Activated CD4-positive, alpha-beta T cell treated with anti-CD3 and anti-CD28 coated beads, Interleukin-2, Interleukin-4, amounts not matched to agents 100 ng/mL and 50 ng/mL, durations not matched to agents 16 hours and 8 hours (primary cell): ENCODE results near the gene DISP2.

Source experiments
- DNase-seq: peaks from one replicate; pipeline ENCODE4 v3.0.0-alpha.2; 2020; ENCODE audit warnings: low spot score

The DISP2 gene

DNA sequence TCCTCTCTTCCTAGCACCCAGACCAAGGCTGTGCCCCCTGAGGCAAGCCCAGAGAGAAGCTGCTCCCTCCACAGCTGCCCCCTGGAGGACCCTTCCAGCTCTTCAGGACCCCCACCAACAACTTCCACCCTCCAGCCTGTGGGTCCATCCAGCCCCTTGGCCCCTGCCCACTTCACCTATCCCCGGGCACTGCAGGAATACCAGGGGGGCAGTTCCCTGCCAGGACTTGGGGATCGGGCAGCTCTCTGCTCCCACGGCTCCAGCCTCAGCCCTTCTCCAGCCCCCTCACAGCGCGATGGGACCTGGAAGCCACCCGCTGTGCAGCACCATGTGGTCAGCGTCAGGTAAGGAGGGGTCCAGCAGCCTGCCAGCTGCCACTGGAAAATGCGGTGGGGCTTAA is 5.6 kb downstream of the DISP2 start:
- DNase-seq, result no peak

DNA sequence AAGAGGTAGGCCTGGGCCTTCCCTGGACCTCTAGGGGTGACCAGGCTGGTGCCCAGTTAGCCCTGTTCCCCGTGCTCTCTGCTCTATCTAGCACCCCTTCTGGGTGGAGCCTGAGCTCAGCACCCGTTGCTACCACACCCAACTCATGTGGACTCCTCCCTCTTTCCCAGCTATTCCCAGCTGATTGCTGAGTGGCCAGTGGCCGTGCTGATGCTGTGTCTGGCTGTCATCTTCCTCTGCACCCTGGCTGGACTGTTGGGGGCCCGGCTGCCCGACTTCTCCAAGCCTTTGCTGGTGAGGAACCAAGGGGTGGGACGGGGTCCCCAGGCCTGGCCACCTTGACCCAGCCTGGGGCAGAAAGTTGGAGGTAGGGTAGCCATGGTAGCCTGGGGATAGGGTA is 6.2 kb downstream of the DISP2 start:
- DNase-seq, result no peak

DNA sequence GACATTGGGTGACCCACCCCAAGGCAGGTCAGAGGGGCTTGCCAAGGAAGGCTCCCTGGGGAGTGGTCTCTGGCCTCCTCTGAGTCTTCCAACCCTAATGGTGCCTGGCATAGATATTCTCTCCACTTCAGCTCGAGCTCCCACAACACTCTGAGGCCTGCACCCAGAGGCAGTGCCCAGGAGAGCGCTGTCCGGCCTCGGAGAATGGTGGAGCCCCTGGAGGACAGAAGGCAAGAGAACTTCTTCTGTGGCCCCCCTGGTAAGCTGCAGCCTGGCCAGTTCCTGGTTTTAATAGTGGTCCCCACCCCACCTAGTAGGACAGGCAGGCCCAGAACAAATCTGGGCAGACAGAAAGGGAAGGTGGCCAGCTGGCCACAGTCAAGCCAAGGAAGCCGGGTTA is 7.0 kb downstream of the DISP2 start:
- DNase-seq, result no peak

DNA sequence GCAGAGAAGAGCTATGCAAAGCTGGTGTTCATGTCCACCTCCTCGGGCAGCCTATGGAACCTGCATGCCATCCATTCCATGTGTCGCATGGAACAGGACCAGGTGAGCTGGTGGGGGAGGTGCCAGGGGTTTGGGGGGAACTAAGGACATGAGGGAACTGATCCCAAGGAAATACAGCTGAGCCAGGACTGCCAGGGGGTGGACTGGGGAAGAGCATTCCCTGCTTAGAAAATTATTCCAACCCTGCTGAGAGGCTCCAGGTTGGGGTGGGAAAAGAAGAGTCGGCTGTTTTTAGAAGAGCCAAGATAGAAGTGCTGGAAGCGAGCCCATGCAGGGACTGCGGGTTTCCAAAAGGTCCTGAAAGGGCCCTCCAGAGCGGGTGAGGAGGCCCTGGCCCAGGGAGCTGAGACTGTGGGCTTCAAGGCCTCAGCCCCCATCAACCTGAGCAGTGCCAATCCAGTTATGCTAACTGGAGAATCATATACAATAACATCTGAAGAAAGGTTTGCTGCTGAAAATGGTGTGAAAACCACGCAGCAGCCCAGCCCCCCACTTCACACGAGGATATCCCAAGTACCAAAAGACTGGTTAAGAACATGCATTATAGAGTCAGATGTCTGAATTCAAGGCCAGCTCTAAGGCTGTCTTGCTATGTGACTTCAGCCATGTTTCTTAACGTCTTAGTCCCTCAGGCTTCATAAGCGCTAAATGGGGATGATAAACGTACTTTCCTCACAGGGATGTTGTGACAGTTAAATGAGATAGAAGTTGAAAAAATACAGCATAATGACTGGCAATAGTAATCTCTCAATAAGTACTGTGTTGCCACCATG is 7.8 kb downstream of the DISP2 start:
- DNase-seq, result no peak

DNA sequence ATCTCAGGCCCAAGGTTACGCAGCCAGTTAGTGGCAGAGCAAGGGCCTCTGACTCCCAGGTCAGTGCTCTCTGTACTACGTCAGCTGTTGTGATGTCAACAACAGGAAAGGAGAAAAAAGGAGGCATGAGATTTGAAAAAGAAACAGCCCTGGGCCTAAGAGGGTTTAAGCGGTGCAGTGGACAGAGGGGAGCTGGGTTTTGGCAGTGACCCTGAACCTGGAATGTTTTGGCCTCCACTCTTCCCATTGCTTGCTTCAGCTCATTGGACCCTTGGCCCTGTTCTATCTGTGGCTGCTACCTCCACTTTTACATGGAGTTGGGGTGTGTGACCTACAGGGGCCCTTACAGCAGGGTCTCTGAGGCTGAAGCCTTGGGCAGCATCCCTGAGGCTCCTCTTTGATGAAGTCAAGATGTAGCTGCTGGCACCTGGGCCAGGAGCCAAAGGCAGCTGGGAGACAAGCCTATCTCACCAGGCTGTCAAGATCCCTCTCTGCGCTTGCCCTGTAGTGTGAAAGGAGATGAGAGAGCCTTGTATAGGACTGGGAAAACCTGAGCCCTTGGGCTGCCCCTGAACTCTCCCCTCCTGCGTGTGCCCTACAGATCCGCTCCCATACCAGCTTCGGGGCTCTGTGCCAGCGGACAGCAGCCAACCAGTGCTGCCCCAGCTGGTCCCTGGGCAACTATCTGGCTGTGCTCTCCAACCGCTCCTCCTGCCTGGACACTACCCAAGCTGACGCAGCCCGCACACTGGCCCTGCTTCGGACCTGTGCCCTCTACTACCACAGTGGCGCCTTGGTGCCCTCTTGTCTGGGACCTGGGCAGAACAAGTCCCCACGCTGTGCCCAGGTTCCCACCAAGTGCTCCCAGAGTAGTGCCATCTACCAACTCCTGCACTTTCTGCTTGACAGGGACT is 8.7 kb downstream of the DISP2 start:
- DNase-seq, result no peak

DNA sequence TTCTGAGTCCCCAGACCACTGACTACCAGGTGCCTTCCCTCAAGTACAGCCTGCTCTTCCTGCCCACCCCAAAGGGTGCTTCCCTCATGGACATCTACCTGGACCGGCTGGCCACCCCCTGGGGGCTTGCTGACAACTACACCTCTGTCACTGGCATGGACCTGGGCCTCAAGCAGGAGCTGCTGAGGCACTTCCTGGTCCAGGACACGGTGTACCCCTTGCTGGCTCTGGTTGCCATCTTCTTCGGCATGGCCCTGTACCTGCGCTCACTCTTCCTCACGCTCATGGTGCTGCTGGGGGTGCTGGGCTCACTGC is 9.3 kb downstream of the DISP2 start:
- no peak for DNase-seq

DNA sequence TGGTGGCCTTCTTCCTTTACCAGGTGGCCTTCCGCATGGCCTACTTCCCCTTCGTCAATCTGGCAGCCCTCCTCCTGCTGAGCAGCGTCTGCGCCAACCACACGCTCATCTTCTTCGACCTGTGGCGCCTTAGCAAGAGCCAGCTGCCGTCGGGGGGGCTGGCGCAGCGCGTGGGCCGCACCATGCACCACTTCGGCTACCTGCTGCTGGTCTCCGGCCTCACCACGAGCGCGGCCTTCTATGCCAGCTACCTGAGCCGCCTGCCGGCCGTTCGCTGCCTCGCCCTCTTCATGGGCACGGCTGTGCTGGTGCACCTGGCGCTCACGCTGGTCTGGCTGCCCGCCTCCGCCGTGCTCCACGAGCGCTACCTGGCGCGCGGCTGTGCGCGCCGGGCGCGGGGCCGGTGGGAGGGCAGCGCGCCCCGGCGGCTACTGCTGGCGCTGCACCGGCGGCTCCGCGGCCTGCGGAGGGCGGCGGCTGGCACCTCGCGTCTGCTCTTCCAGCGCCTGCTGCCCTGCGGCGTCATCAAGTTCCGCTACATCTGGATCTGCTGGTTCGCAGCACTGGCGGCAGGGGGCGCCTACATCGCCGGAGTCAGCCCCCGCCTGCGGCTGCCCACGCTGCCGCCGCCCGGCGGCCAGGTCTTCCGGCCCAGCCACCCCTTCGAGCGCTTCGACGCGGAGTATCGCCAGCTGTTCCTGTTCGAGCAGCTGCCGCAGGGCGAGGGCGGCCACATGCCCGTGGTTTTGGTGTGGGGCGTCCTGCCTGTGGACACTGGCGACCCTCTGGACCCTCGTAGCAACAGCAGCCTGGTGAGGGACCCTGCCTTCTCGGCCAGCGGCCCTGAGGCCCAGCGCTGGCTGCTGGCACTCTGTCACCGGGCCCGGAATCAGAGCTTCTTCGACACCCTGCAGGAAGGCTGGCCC is 9.9 kb downstream of the DISP2 start:
- DNase-seq, result peak; percentile 91

DNA sequence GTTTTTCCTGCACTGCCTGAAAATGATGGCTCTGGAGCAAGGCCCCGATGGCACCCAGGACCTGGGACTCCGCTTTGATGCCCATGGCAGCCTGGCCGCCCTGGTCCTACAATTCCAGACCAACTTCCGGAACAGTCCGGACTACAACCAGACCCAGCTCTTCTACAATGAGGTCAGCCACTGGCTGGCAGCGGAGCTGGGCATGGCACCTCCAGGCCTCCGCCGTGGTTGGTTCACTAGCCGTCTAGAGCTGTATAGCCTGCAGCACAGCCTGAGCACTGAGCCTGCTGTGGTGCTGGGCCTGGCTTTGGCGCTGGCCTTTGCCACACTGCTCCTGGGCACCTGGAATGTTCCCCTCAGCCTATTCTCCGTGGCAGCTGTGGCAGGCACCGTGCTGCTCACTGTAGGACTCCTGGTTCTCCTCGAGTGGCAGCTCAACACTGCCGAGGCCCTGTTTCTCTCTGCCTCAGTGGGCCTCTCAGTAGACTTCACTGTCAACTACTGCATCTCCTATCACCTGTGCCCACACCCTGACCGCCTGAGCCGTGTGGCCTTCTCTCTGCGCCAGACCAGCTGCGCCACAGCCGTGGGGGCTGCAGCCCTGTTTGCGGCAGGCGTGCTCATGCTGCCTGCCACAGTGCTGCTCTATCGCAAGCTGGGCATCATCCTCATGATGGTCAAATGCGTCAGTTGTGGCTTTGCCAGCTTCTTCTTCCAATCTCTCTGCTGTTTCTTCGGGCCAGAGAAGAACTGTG is 10.9 kb downstream of the DISP2 start:
- no peak for DNase-seq

DNA sequence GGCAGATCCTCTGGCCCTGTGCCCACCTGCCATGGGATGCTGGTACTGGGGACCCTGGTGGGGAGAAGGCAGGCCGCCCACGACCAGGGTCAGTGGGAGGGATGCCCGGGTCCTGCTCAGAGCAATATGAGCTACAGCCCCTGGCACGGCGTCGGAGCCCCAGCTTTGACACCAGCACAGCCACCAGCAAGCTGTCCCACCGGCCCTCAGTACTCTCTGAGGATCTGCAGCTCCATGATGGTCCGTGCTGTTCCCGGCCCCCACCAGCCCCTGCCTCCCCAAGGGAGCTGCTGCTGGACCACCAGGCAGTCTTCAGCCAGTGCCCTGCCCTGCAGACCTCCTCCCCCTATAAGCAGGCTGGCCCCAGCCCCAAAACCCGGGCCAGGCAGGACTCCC is 11.5 kb downstream of the DISP2 start:
- no peak for DNase-seq

DNA sequence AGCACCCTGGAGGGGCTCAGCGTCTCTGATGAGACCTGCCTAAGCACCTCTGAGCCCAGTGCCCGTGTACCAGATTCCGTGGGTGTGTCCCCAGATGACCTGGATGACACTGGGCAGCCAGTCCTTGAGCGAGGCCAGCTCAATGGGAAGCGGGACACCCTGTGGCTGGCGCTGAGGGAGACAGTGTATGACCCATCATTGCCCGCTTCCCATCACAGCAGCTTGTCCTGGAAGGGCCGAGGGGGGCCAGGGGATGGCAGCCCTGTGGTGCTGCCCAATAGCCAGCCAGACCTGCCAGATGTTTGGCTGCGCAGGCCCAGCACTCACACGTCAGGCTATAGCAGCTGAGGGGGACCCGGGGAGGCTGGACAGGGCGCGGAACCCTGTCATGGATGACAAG is 12.0 kb downstream of the DISP2 start:
- no peak for DNase-seq

DNA sequence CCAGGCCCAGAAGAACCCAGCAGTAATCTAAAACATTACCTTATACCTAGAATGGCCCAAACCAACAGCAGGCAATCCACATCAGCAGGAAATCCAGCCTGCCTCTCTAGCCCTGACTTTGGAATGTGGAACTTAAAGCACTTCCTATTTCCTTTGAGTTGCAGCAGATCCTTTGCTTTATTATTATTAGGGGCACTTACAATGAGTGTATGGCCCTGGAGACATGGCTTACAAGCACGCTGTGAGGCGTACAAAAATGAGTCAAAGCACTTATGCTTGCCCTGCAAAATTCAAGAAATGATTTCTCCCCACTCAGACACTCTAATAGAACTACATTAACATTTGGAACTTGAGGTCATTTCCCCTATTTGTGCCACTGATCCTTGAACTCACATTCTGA is 15.0 kb downstream of the DISP2 start:
- no peak for DNase-seq

DNA sequence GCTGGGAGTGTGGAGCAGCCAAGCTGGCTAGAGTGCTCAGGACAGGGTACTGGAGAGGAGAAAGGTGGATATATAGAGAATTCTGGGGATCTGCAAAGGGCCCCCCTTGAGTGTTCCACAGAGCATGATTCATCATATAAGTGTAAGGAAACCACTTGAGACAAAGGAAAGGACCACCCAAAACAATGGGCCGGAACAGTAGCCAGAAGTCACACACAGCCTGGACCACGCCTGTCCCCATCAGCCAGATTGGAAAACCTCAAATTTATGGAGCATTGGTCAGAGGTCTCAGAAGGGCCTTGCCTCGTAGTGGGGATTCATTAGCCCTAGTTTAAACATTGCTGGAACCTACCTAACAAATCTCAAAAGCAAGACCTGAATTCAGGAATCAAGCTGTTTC is 19.6 kb downstream of the DISP2 start:
- DNase-seq, result no peak

DNA sequence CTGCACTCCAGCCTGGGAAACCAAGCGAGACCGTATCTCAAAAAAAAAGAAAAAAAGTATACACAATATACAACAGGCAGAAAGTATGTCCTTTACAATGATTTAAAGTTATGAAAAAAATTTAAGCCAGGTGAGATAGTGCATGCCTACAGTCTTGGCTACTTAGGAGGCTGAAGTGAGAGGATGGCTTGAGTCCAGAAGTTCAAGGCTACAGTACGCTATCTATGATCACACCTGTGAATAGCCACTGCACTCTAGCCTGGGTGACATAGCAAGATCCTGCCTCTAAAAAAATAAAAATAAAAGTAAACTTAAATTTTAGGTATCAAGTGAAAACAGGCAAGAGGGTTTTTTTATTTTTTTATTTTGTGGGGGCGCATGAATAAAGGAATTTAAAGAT is 21.4 kb downstream of the DISP2 start:
- DNase-seq, result no peak

DNA sequence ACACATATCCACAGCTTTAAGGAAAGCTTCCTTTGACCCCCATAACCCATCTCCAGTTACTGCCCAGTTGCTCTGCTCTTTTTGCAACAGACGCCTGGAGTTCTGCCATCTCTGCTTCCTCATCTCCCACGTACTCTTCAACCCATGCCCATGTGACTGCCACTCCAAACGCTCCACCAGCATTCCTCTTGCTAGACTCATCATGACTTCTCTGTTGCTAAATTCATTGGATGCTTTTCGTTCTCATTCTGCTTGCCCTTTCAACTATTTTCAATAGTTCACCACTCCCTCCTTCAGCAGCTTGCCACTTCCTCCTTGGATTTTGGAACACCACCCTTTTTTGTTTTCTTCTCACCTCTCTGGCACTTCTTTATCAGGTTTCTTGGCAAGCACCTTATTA is 21.8 kb downstream of the DISP2 start:
- DNase-seq, result no peak

DNA sequence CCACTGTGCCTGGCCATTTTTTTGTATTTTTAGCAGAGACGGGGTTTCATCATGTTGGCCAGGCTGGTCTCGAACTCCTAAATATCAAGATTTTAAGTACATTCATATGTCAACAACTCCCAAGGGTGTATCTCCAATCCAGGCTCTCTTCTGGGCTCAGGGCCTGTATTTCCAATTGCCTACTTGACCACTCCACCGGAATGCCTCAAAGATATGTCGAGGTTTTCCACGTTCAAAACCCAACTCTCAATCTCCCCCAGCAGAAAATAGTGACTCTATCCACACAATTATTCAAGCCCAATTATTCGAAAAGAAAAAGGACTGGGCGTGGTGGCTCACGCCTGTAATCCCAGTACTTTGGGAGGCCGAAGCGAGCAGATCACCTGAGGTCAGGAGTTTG is 22.6 kb downstream of the DISP2 start:
- no peak for DNase-seq

DNA sequence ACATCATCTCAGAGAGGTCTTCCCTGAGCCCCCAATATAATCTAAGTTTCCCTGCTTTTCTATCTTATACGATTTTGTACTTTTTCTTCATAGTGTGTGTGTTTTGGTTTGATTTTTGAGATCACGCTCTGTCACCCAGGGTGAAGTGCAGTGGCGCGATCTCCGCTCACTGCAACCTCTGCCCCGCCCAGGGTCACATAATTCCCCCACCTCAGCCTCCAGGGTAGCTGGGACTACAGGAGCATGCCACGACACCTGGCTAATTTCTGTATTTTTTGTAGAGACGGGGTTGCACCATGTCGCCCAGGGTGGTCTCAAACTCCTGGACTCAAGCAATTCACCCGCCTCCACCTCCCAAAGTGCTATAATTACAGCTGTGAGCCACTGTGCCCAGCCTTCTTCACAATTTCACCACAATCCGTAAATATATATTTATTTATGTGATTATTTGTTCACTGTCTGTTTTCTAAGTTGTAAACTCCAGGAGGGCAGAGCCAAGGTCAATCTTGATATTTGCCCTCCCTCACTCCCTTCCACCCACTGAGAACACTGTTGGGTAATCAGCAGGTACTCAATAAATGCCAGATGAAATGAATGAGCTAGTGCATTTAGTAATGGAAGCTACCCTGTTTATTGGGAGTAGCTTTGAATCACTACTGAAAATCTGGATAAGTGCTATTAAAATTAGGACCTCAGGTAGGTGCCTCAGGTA is 24.0 kb downstream of the DISP2 start:
- DNase-seq, result no peak

DNA sequence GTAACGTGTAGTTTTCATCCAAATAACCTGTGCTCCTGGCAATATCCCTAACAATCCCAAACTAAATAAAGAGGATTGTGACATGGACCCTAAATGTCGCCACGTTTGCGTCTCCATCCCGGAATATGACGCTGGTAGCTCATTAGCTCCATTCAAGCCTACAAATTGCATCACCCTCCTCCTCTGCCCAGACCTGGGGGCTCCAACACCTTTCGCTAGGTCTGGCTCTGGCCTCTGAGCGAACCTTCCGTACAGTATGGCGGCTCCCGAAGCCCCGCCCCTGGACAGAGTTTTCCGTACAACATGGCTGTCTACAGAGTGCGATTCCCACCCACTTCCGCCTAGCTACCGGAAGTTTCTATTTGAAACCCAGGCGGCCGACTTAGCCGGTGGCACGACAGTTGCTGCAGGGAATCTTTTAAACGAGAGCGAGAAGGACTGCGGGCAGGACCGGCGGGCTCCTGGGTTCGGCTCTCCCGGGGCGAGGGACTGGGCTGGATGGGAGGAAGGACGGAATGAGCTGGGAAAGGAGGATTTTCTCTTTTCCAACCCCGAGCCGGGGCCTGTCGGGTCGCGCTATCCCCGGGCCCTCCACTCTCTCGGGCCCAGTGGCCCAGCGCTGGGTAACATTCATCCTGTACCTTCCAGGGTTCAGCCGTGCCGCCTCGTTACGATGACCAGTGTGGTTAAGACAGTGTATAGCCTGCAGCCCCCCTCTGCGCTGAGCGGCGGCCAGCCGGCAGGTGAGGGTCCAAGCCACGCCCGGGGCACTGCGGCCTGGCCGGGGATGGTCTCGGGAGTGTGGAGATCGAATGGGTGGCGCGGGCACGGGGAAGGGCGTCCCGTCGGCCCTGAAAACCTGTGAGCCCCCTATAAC is 24.8 kb downstream of the DISP2 start, which contains the start of gene KNSTRN:
TSS of gene KNSTRN (plus strand) at position 142 of the 877 bp plus-strand sequence. CDS start at position 257, 115 bp downstream.
- peak; percentile 96 for DNase-seq

DNA sequence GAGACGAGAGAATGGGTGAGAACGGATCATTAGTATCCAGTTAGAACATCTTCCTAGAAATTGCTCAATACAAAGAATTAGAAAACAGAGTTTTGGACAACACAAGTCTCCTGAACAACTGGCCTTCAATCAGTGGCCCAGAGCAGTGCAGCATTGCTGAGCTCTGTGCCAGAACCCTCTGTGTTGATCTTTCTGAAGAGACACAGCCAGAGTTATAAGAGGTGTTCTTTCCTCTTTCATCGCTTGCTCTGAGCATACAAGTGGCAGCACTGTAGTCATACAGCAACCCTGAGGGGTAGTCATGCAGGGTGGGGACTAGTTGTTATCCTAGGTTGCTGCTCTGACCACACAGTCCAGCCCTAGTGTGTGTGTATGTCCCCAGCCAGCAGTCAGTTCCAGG is 28.5 kb downstream of the DISP2 start:
- no peak for DNase-seq

DNA sequence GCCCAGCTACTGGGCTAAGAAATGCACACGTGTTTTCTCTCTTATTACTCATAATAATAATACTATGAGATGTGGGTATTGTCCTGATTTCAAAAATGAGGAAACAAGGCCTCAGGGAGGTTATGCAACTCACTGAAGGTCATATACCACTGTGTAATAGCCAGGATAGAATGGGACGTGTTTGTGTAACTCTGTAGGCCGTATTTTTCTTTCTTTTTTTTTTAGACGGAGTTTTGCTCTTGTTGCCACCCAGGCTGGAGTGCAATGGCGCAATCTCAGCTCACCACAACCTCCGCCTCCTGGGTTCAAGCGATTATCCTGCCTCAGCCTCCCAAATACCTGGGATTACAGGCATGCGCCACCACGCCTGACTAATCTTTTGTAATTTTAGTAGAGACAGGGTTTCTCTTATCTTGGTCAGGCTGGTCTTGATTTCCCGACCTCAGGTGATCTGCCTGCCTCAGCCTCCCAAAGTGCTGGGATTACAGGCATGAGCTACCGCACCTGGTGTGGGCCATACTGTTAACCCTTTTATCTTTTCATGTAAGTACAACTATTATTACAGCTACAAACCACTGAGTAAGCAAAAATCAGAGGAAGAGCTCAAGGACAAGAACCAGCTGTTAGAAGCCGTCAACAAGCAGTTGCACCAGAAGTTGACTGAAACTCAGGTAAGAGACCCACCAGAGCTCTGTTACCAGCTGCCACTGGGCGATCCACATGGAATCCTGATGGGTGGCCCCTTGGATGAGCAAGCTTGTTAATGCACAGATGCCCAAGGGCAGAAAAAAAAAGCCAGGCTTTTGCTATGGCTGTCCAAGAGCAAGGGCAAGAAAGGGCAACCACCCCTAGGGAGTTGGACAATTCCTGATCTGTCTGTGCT is 31.2 kb downstream of the DISP2 start:
- no peak for DNase-seq
